Stimulated activated CD4-positive, alpha-beta T cell treated with anti-CD3 and anti-CD28 coated beads, Interleukin-1b, Interleukin-23, amount 100 ng/mL, for 4 hours (primary cell): ENCODE results near the gene PSME2.
A peak's percentile ranks its signal among the peaks of the same experiment; 100 is the strongest.

Experiments used
- DNase-seq, 2 donors: peaks; one replicate each; pipeline ENCODE4 v3.0.0-alpha.2; 2020; ENCODE audit warnings: low read depth in 2 of 2

PSME2 gene

DNA sequence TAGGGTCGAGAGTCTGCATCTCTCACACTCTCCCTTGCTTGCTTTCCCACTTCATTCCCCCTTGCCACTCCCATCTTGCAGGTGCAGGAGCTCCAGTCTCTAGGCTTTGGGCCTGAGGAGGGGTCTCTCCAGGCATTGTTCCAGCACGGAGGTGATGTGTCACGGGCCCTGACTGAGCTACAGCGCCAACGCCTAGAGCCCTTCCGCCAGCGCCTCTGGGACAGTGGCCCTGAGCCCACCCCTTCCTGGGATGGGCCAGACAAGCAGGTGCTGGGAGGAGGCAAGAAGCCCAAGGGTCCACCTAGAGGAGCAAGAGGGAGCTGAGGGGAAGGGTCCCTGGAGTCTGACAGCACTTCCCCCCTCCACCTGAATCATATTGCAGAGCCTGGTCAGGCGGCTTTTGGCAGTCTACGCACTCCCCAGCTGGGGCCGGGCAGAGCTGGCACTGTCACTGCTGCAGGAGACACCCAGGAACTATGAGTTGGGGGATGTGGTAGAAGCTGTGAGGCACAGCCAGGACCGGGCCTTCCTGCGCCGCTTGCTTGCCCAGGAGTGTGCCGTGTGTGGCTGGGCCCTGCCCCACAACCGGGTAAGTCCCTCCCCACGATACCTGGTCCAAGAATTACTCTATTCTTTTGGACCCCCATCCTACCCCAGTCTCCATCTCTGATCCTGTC, 5.1 kb upstream of the PSME2 start:
- DNase-seq = no peak

DNA sequence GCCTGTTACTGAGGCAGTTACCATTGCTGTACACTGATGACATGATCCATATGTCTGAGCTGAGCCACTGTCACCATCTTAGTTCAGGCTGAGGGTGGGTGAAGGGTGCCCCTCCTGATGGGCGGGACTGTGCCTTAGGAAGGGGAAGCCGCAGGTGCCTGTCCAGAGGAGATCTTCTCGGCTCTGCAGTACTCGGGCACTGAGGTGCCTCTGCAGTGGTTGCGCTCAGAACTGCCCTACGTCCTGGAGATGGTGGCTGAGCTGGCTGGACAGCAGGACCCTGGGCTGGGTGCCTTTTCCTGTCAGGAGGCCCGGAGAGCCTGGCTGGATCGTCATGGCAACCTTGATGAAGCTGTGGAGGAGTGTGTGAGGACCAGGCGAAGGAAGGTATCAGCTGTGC, 4.6 kb upstream of the PSME2 start:
- DNase-seq = no peak

DNA sequence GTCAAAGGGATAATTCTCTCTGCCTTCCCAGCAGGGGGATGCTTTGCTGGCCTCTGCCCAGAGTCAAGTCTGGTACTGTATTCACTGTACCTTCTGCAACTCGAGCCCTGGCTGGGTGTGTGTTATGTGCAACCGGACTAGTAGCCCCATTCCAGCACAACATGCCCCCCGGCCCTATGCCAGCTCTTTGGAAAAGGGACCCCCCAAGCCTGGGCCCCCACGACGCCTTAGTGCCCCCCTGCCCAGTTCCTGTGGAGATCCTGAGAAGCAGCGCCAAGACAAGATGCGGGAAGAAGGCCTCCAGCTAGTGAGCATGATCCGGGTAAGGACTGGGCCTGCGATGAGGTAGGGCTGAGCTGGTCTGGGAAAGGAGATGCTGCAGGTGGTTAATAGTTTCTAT, 4.2 kb upstream of the PSME2 start:
- DNase-seq = no peak

DNA sequence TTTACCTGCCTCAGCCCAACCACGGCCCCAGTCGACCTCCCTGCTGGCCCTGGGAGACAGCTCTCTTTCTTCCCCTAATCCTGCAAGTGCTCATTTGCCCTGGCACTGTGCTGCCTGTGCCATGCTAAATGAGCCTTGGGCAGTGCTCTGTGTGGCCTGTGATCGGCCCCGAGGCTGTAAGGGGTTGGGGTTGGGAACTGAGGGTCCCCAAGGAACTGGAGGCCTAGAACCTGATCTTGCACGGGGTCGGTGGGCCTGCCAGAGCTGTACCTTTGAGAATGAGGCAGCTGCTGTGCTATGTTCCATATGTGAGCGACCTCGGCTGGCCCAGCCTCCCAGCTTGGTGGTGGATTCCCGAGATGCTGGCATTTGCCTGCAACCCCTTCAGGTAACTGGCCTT, 3.7 kb upstream of the PSME2 start:
- DNase-seq = no peak

DNA sequence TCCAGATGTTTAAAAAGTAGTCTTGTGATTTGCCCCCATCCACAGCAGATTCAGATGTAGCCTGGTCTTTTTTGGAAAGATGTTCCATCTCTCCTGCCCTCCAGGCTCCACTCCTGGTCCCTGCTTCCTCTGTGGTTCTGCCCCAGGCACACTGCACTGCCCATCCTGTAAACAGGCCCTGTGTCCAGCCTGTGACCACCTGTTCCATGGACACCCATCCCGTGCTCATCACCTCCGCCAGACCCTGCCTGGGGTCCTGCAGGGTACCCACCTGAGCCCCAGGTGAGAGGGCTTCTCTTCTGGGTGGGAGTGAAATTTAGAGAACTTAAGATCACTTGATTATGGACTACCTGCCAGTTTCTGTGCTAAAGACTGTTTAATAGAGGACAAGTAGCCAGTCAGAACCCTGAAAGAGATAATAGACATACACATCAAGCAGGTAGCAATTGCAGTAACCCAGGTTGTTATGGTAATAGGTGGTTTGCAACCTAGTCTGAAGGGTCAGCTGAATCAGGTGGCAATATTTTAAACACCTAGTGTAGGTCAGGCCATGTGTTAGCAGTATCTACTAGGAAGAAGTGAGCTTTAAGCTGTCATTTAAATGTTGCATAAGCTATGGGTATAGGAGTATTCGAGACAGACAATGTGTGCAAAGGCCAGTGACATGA, 3.0 kb upstream of the PSME2 start:
- DNase-seq = no peak

DNA sequence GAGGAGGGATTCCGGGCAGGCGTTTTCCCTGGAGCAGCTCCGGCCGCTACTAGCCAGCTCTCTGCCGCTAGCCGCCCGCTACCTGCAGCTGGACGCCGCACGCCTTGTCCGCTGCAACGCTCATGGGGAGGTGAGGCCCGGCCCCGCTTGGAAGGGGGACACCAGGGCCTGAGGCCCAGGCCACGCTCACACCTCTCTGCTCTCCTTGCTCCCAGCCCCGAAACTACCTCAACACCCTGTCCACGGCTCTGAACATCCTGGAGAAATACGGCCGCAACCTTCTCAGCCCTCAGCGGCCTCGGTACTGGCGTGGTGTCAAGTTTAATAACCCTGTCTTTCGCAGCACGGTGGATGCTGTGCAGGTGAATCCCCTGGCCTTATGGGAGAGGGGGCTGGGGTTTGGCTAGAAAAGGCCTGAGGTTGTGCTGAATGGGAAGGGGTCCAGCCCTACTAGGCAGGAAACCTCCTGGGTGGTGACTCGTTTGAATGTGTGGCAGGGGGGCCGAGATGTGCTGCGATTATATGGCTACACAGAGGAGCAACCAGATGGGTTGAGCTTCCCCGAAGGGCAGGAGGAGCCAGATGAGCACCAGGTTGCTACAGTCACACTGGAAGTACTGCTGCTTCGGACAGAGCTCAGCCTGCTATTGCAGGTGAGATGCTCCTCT, 1.5 kb upstream of the PSME2 start:
- DNase-seq = no peak

DNA sequence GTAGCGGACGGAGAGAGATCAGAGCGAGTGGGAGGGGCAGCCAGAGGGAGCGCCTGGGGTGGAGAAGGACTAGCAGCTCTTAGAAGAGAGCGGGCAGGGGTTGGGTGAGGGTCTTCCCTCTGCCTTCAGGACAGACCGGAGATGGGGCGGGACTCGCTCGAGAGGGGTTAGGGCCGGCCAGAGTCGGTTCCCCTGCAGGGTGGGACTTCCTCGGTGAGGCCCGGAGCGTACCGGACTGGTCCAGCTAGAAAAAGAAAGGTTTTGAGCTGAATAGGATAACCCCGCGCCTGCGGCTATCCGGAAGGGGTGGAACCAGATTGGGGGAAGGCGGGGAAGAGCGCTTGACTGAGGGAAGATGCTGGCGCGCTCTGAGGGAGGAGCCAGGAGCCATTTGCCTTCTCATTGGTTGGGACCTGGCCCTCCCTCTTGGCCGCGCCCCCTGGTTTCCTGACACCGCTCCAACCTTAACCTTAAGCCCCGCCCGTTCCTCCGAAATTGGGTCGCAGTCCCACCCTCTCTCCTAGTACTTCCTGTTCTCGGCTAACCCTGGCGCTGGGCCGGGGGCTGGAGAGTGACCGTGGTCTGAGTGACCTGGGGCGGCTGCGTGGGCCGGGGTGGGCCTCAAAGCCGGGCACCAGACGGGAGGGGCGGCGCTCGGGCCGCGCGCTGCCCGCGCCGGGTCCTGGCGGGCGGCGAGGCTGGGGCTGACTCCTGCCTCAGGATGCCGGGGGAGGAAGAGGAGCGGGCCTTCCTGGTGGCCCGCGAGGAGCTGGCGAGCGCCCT, 759 bp upstream of the PSME2 start, which contains the start of gene RNF31:
Gene RNF31, plus strand, starts transcription at position 521 of the 783 bp plus-strand sequence. Its CDS starts 201 bp downstream, at position 722.
- DNase-seq = peak; percentile 93 to 95

DNA sequence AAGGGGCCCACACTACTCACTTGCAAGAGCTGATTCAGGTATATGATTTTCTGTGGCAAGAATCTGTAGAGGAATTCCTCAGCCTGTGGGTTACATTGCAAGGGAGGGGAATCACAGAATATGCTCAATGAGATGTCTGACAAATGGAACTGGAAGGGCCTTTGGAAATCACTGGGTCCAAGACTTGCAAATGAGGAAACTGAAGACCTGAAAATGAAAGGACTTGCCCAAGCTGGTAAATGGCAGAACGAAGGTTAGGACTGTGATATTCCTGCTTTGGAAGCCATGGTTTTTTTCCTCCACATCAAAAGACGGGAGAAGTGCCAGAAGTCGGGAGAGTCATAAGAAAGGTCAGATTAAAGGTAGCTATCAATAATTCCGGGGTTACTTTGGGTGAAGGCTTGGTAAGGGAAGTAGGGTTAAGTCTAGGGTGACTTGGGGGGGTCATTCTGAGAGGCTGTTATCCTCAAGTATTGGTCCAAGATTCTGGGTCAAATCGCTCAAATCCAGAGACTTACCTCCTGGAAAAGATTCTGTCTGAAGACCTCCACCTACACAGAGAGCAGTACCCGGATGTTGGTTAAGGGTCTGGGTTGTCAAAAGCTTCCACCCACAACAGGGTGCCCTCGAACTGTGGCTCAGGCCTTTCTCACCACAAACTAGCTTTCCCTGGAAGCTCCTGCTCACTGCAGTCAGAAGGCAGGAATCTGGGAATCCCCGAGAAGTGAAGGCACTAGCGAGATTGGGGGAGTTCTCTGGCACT, 539 bp downstream of the PSME2 start:
- DNase-seq = no peak

DNA sequence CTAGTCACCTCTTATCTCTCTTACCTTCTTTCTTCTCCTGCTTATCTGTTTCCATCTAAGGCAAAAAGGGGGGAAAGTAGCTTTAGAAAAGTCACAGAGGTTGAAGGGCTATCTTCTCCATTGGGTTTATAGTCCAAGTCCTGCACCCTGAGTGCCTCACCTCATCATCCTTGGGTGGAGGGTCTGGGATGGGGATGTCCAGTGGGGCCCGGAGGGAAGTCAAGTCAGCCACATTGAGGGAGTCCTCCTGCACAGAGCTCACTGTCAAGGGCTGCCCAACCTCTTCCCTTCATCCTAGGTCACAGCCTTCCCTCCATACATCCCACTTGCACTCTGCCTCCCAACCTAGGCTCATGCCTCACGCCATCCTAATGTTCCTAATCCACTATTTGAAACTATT, 1.2 kb downstream of the PSME2 start:
- no peak for DNase-seq

DNA sequence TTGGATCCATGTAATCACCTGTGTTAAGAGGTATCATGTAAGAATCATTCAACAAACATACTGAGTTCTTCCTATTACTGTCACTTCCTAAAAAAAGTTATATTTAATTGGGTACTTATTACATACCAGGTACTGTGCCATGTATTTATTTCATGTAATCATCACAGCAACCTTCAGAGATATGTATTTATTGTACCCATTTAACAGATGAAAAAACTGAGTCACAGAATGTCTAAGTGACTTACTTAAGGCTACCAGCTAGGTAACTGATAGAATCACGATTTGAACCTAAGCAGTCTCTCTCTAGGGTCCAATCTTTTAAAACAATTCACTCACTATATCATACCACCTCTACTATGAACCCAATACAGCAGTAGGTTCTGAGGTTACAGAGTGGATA, 2.0 kb downstream of the PSME2 start:
- DNase-seq = no peak

DNA sequence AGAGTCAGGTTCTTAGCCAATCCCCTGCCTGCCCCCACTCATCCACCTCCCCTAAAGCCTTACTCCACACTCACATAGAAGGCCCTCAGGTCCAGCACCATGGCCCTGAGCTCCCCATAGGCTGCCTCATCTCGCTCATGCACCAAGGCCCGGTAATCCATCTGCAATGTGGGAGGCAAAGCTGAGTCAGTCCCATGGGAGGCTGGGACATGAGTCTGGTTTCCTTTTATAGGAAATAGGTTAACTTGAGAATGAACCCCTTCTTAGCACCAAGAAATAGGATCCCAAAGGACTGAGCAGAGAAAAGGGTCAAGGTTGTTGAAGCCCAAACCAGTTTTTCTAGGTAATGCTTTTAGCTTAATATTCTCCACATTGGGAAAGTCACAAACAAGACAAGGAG, 2.9 kb downstream of the PSME2 start:
- no peak for DNase-seq

DNA sequence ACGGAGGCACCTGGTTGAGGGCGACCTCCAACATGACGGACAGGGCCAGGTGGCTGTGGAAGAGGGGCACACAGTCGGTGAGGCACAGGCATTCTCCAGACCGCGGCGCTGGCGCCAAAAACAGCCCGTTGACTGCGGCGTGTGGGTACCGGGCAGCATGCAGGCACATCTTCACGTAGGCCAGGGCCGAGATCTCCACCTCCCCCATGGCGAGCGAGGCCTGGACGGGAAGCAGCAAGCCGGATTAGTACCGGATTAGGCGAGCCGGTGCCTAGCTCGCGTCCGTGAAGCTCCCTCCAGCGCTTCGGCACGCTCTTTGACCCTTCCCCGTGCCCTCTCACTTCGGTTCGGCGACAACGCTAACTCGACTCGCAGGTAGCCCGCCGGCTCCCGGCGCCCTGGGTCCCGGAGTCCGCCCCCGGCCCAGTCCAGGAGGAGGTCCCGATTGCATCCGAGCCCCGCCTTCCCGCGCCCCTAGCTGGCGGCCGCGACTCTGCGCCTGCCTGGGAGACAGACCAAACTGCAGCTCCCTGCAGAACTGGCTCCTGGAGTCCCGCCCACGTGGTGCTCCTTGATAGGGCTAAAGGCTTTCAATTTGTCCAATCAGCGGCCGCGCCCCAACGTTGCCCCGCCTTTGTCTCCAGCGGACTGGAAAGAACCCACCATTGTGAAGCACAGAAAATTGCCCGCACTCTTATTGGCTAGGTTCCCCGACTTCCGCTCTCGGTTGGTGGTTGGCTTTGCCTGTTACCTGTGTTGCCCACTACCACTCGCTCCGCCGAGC, 5.1 kb downstream of the PSME2 start, which contains the start of gene EMC9:
Gene EMC9, minus strand, starts transcription at position 495 of the 784 bp plus-strand sequence. Its CDS starts 287 bp downstream, at position 208.
- peak; percentile 99 for DNase-seq

DNA sequence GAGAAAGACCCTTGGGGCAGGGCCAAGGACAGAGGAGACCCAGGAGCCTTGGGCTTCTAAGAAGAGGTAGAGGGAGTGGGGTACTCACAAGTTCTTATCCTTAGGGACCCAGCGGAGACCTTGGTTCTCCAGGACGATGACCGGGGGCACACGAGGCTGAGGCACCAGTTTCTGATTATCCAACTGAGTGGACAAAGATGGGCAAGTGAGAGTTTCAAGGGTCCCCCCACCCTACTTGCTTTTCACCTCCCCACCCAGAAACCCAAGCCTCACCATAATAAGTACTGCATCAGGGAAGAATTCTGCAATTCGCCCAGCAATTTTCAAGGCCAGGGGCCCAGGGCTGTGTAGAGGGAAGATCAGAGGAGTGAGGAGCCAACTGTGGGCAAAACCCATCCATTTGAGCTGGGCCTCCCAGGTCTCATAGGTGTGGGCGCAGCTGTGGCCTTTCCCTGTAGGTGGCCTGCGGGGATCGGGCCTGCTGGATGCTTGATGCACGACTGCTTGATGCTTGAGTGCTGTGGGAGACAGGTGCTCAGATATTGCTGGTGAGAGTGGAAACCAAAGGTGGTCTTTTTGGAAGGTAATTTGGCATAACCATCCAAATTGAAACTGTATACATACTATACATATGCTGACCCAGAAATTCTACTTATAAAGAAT, 7.0 kb downstream of the PSME2 start:
- DNase-seq = no peak

DNA sequence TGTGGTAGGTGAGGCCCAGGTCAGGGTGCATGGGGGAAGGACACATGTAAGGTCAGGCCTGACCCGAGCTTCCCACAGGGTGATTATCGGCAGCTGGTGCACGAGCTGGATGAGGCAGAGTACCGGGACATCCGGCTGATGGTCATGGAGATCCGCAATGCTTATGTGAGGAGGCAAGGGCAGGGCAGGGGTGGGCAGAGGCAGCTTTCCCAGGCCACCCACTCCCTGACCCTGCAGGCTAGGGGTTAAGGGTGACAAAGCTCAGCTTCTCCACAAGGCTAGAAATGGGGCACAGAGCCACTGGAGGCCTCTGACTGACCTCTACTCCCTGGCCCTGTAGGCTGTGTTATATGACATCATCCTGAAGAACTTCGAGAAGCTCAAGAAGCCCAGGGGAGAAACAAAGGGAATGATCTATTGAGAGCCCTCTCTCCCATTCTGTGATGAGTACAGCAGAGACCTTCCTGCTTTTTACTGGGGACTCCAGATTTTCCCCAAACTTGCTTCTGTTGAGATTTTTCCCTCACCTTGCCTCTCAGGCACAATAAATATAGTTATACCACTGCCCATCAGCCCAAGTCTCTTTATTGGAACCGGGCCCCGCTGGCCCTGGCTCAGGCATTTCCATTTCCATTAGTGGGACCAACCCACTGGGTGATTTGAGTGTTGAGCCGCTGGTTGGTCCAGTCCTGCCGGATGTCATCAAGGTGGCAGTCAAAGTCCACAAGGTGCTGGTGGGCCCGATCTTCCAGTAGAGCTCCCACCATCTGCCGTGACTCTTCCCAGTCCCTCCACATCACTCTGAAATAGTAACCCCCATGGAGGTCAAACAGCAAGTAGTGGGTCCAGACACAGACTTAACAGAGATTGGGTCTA, 7.8 kb downstream of the PSME2 start:
- DNase-seq = no peak

DNA sequence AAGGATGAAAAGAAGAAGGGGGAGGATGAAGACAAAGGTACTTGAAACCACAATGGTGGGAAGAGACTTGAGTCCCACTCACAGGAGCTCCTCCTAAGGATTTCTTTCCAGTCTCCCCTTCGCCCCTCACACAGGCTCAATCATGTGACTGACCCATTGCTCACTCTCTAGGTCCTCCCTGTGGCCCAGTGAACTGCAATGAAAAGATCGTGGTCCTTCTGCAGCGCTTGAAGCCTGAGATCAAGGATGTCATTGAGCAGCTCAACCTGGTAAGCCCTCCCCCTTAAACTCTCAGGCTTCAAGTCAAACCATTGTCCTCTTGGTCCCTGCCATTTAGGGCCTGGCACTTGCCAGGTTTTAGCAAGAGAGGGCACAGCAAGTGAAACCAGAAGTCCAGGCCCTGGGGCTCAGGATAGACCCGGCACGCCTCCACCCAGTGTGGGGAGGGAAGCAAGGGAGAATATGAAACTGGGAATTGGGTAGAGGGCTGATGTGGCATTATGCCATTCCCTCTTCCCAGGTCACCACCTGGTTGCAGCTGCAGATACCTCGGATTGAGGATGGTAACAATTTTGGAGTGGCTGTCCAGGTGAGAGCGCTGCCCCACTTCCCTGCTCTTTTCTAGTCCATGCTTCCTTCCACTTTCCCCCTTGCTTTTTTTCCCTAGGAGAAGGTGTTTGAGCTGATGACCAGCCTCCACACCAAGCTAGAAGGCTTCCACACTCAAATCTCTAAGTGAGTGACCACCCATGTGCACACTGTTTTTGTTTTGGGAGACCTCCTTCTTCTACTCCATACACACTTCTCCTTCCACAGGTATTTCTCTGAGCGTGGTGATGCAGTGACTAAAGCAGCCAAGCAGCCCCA, 8.6 kb downstream of the PSME2 start:
- no peak for DNase-seq

DNA sequence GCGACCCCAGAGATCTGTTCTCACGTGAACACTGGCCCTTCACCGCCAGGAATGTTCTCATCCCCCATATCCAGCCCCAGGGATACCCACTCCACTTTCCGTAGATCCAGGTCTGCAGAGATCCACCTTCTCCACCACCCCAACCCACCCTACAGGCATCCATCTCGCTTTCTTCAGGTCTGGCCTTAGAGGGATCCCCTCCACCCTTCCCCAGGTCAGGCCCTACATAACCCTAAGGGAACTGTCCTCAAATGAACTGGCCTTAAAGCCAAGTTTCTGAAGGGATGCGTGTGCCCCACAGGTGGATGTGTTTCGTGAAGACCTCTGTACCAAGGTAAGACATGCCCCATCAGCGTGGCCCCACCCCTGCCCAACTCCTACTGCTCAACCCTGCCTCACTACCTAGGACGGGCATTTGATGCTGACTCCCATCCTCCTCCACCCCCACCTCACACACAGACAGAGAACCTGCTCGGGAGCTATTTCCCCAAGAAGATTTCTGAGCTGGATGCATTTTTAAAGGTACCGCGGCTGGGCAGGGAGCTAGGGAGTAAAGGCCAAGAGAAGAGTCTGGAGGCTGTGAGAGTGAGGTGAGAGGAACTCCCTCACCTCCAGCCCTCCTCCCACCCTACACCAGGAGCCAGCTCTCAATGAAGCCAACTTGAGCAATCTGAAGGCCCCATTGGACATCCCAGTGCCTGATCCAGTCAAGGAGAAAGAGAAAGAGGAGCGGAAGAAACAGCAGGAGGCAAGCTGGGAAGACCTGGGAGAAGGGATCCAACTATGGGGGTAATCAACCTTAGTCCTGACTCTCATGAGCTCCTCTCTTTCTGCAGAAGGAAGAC, 9.5 kb downstream of the PSME2 start:
- no peak for DNase-seq
